GM03348 (cell line): Measurements from ENCODE around the gene NLGN3.
"Not testable (repeated sequence)": the region's sequence is repeated elsewhere in the genome, so short reads cannot be mapped to it uniquely, and the experiment has no call there.

ENCODE experiments used
- DNase-seq: peaks from one replicate; pipeline ENCODE4 v3.0.0; 2012; ENCODE audit warnings: low spot score

Gene NLGN3

GRCh38 chrX:71169586-71169985, 24.9 kb downstream of the NLGN3 start:
- no peak for DNase-seq

GRCh38 chrX:71170660-71171059, 26.0 kb downstream of the NLGN3 start:
- no peak for DNase-seq

- no peak for DNase-seq
These were observed 26.6 kb downstream of the NLGN3 start for GRCh38 chrX:71171110-71171801.

- DNase-seq = no peak
These were observed 28.8 kb downstream of the NLGN3 start for GRCh38 chrX:71173440-71173839.

- no peak for DNase-seq
These were observed 30.2 kb downstream of the NLGN3 start for GRCh38 chrX:71174795-71175194.

- DNase-seq = no peak
These were observed 30.9 kb downstream of the NLGN3 start for GRCh38 chrX:71175531-71175930.

- peak; percentile 27 for DNase-seq
These were observed 32.7 kb downstream of the NLGN3 start for GRCh38 chrX:71177327-71177726.

GRCh38 chrX:71178908-71179307, 34.3 kb downstream of the NLGN3 start:
- peak; percentile 55 for DNase-seq

GRCh38 chrX:71180579-71181265, 36.1 kb downstream of the NLGN3 start:
- DNase-seq = not testable (repeated sequence)

GRCh38 chrX:71181558-71181909, 36.9 kb downstream of the NLGN3 start:
- peak; percentile 6 for DNase-seq

- DNase-seq = peak; percentile 92
These were observed 37.5 kb downstream of the NLGN3 start for GRCh38 chrX:71181910-71182799.

- no peak for DNase-seq
These were observed 38.2 kb downstream of the NLGN3 start for GRCh38 chrX:71182871-71183270.

GRCh38 chrX:71183341-71183740, 38.7 kb downstream of the NLGN3 start:
- no peak for DNase-seq

GRCh38 chrX:71184092-71184491, 39.5 kb downstream of the NLGN3 start:
- DNase-seq = no peak

GRCh38 chrX:71184803-71185495, 40.3 kb downstream of the NLGN3 start:
- DNase-seq = no peak

- DNase-seq = no peak
These were observed 46.6 kb downstream of the NLGN3 start for GRCh38 chrX:71191248-71191647.

GRCh38 chrX:71195964-71196649, 51.5 kb downstream of the NLGN3 start:
- no peak for DNase-seq

- no peak for DNase-seq
These were observed 53.4 kb downstream of the NLGN3 start for GRCh38 chrX:71198066-71198465.

GRCh38 chrX:71199252-71200008, 54.8 kb downstream of the NLGN3 start:
- DNase-seq = no peak

- DNase-seq = peak; percentile 37
These were observed 66.2 kb downstream of the NLGN3 start for GRCh38 chrX:71210816-71211215.

- no peak for DNase-seq
These were observed 67.9 kb downstream of the NLGN3 start for GRCh38 chrX:71212536-71212935.
